Measurements from ENCODE around the gene RAI1. TPM values are rescaled to one million over a fixed set of nuclear protein-coding genes. Genes with fewer than 3 reads are reported as not detected.
"Not testable (repeated sequence)": the region's sequence is repeated elsewhere in the genome, so short reads cannot be mapped to it uniquely, and the experiment has no call there.

Gene RAI1
- total and polyA plus RNA-seq, 4 experiments from 2014 or later, result 0.35 to 19.5 (median 9.7) TPM

DNA sequence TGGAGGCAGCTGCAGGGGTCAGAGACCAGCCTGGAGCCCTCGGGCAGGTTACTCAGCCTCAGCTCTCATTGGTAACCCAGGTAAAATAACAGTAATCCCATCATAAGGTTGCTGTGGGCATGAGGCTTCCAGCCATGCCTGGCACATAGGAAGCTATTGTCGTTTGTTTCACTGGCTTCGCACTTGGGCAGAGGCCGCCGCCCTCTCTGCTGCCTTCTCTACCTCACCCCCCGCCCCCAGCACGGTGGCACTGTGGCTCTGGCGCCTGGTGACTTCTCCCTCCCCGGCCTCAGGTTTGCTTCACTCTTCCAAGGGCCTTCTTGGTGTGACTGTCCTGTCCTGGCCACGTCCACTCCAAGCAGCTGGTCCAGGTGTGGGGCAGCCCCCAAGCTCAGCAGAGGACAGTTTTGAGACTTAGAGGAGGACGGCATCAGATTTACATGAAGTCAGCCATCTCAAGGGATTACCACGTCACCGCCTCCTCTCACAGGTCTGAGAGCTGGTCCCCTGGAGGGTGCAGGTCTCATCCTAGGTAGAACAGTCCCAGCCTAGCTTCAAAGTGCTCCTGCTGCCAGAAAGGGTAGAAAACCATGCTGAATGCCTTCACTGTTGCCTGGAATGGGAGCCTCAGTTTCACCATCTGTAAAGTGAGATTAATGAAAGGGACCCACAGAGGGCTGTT is 120.7 kb downstream of the RAI1 start:
- Mint-ChIP-seq H3K4me1 (peaks cover 0 to 4% (median 1%) of the 10 kb centered on the region in 4 donors), H3K27ac (no peak overlapping the region), H3K9me3 (no peaks in the 10 kb centered on the region), H3K4me3 (no peak overlapping the region), H3K36me3 (peaks cover 0 to 6% of the 10 kb centered on the region in 2 donors), H3K27me3 (no peaks in the 10 kb centered on the region)
- H3K9me3 ChIP-seq (ENCODE audit: control insufficient read depth in 1 of 2, low read length in 2 of 2), result no peaks in the 10 kb centered on the region
- no peaks in the 10 kb centered on the region for H3K36me3 ChIP-seq (ENCODE audit: insufficient read depth, low read length)
- DNase-seq, result no peak
- POLR2A ChIA-PET (ENCODE audit: partially characterized antibody), result interaction anchor here (0.6 kb wide), 1 partner anchor 112 kb away, joined by 3 read pairs; no protein-coding TSS in a partner anchor
- intact Hi-C loops (cut with micrococcal nuclease), result no loop called here
- H3K27me3 ChIP-seq (ENCODE audit: insufficient read depth, low read length), result no peaks in the 10 kb centered on the region
- no peaks in the 10 kb centered on the region for H3K4me1 ChIP-seq (ENCODE audit: insufficient read depth, low read length)
- CTCF ChIA-PET (ENCODE audit: partially characterized antibody), result interaction anchor here (0.8 to 3.1 kb wide), 2 partner anchors 9 to 228 kb away, joined by 3 to 7 read pairs; no protein-coding TSS in a partner anchor
- H3K4me3 ChIP-seq (ENCODE audit: low read length in 2 of 2), result no peak overlapping the region
- H3K27ac ChIP-seq (ENCODE audit: low read depth, low read length), result no peak overlapping the region

DNA sequence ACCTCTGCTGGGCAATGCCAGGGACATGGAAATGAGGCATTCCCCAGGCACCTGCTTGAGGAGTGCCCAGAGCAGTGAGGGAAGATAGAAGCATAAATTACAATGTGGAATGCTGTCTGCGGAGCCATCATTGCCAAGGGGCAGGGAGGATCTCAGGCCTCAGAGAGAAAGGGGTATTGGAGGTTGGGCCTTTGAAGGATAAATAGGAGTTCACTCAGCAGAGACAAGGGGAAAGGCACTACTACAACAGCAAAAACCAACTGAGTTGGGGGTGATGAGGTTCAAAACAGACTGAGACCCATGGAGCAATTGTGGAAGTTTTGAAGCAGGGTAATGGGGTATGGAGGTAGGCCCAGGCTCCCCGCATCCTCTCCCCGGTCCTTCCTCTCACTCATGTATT is 122.7 kb downstream of the RAI1 start:
- Mint-ChIP-seq H3K36me3 (peaks cover 0 to 9% of the 10 kb centered on the region in 2 donors), H3K27me3 (no peaks in the 10 kb centered on the region), H3K9me3 (no peaks in the 10 kb centered on the region), H3K4me3 (no peak overlapping the region), H3K27ac (peak overlapping the region in 2 of 7 donors; percentile 29 to 52), H3K4me1 (peaks cover 3 to 4% (median 4%) of the 10 kb centered on the region in 4 donors)
- H3K4me1 ChIP-seq (ENCODE audit: insufficient read depth, low read length), result no peaks in the 10 kb centered on the region
- no peak overlapping the region for H3K27ac ChIP-seq (ENCODE audit: low read depth, low read length)
- intact Hi-C loops (cut with micrococcal nuclease), result no loop called here
- no peaks in the 10 kb centered on the region for H3K27me3 ChIP-seq (ENCODE audit: insufficient read depth, low read length)
- no peak for DNase-seq
- H3K9me3 ChIP-seq (ENCODE audit: control insufficient read depth in 1 of 2, low read length in 2 of 2), result no peaks in the 10 kb centered on the region
- no peak overlapping the region for H3K4me3 ChIP-seq (ENCODE audit: low read length in 2 of 2)
- ChIA-PET POLR2A (ENCODE audit: partially characterized antibody) (interaction anchor here (1.0 kb wide), 1 partner anchor 11 kb away, joined by 3 read pairs; no protein-coding TSS in a partner anchor), CTCF (ENCODE audit: partially characterized antibody) (no interaction called here)
- H3K36me3 ChIP-seq (ENCODE audit: insufficient read depth, low read length), result no peaks in the 10 kb centered on the region

DNA sequence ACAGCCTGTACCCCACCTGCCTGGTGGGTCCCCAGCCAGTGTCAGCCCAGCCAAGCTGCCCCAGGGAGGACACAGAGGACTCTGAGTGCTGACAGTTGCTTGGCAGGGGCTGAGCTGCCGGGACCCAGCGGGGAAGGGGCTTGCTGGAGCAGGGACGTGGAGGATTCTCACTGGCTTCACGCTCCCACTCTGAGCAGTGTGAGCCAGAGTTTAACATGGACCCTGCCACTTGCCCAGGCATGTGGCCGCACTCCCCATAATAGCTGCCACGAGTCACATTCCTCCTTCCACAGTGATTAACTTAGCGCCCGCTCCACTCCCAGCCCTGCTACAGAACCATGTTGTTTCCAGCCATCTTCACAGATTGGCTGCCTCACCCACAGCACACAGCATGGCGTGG is 124.3 kb downstream of the RAI1 start:
- ChIA-PET POLR2A (ENCODE audit: partially characterized antibody) (no interaction called here), CTCF (ENCODE audit: partially characterized antibody) (interaction anchor here (11.7 kb wide), 1 partner anchor 51 kb away, joined by 234 read pairs; no protein-coding TSS in a partner anchor)
- no peak for DNase-seq
- H3K4me3 ChIP-seq (ENCODE audit: low read length in 2 of 2), result no peak overlapping the region
- Mint-ChIP-seq H3K4me1 (peaks cover 3 to 4% (median 4%) of the 10 kb centered on the region in 4 donors), H3K4me3 (no peak overlapping the region), H3K9me3 (peaks cover 0 to 2% (median 0%) of the 10 kb centered on the region in 8 donors), H3K36me3 (peaks cover 0 to 10% of the 10 kb centered on the region in 2 donors), H3K27me3 (no peaks in the 10 kb centered on the region), H3K27ac (peak overlapping the region in 2 of 7 donors; percentile 74 to 77)
- H3K36me3 ChIP-seq (ENCODE audit: insufficient read depth, low read length), result no peaks in the 10 kb centered on the region
- H3K4me1 ChIP-seq (ENCODE audit: insufficient read depth, low read length), result no peaks in the 10 kb centered on the region
- no peaks in the 10 kb centered on the region for H3K27me3 ChIP-seq (ENCODE audit: insufficient read depth, low read length)
- H3K27ac ChIP-seq (ENCODE audit: low read depth, low read length), result no peak overlapping the region
- H3K9me3 ChIP-seq (ENCODE audit: control insufficient read depth in 1 of 2, low read length in 2 of 2), result no peaks in the 10 kb centered on the region
- intact Hi-C loops (cut with micrococcal nuclease), result no loop called here

DNA sequence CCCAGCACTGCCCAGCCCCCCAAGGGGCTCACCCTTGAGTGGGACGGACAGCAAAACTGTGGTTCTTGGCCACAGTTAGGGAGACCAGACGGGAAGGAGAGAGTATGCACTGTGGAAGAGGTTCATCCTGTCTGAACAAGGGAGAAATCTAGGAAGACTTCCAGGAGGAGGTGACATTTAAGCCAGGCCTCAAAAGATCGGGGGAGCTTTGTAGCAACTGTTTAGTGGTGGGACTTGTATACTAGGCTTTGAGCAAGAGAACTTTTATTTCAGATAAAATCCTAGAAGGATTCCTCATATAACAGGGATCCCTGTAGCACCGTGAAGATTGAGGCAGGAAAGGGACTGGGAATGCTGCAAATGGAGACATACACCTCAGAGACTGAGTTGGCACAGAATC is 124.8 kb downstream of the RAI1 start:
- no peak overlapping the region for H3K4me3 Mint-ChIP-seq
- Histone ChIP-seq H3K4me1 (ENCODE audit: insufficient read depth, low read length) (no peaks in the 10 kb centered on the region), H3K36me3 (ENCODE audit: insufficient read depth, low read length) (no peaks in the 10 kb centered on the region), H3K27ac (ENCODE audit: low read depth, low read length) (no peak overlapping the region), H3K9me3 (ENCODE audit: control insufficient read depth in 1 of 2, low read length in 2 of 2) (no peaks in the 10 kb centered on the region), H3K4me3 (ENCODE audit: low read length in 2 of 2) (no peak overlapping the region), H3K27me3 (ENCODE audit: insufficient read depth, low read length) (no peaks in the 10 kb centered on the region)
- H3K27ac Mint-ChIP-seq, result peak overlapping the region in 4 of 7 donors; percentile 17 to 85 (median 55)
- no peaks in the 10 kb centered on the region for H3K27me3 Mint-ChIP-seq
- DNase-seq, result no peak
- peaks cover 0 to 14% of the 10 kb centered on the region in 2 donors for H3K36me3 Mint-ChIP-seq
- intact Hi-C loops (cut with micrococcal nuclease), result no loop called here
- CTCF ChIA-PET (ENCODE audit: partially characterized antibody), result interaction anchor here (11.7 kb wide), 1 partner anchor 50 kb away, joined by 234 read pairs; no protein-coding TSS in a partner anchor
- H3K4me1 Mint-ChIP-seq, result peaks cover 3 to 4% (median 4%) of the 10 kb centered on the region in 4 donors
- H3K9me3 Mint-ChIP-seq, result peaks cover 0 to 2% (median 0%) of the 10 kb centered on the region in 8 donors
- POLR2A ChIA-PET (ENCODE audit: partially characterized antibody), result no interaction called here

DNA sequence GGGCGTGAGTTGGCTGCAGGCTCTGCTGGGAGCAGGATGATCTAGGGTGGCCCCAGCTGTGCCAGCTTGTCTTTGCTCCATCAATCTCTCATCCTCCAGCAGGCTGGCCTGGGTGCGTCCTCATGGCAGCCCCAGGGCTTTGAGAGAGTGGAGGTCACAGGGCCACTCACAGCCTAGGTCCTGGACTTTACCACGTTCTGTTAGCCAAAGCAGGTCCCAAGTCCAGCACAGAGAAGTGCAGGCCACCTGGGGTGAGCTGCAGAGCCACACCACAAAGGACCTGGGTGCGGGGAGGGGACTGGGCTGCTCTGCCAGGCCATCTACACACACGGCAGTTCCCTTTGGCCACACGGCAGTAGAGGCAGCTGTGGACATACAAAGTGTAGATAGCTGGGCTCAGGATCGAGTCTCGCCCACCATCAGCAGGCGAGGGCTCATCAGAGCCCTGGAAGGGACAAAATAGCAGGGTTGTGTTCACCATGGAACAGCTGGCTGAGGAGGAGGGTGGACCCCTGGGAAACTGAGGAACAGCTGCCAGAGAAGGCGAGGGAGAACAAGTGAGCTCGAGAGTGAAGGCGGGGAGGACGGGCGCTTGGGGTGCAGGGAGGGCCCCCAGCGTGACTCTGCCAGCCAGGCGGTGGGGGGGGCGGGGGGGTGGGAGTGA is 125.5 kb downstream of the RAI1 start:
- no peak for DNase-seq
- Histone ChIP-seq H3K4me1 (ENCODE audit: insufficient read depth, low read length) (no peaks in the 10 kb centered on the region), H3K9me3 (ENCODE audit: control insufficient read depth in 1 of 2, low read length in 2 of 2) (no peaks in the 10 kb centered on the region), H3K36me3 (ENCODE audit: insufficient read depth, low read length) (no peaks in the 10 kb centered on the region), H3K27me3 (ENCODE audit: insufficient read depth, low read length) (no peaks in the 10 kb centered on the region), H3K4me3 (ENCODE audit: low read length in 2 of 2) (no peak overlapping the region), H3K27ac (ENCODE audit: low read depth, low read length) (no peak overlapping the region)
- Mint-ChIP-seq H3K4me3 (no peak overlapping the region), H3K27ac (peak overlapping the region in 4 of 7 donors; percentile 9 to 83 (median 74)), H3K4me1 (peaks cover 3 to 5% (median 4%) of the 10 kb centered on the region in 4 donors), H3K27me3 (no peaks in the 10 kb centered on the region), H3K9me3 (peaks cover 0 to 2% (median 0%) of the 10 kb centered on the region in 8 donors), H3K36me3 (peaks cover 0 to 14% of the 10 kb centered on the region in 2 donors)
- intact Hi-C loops (cut with micrococcal nuclease), result no loop called here
- ChIA-PET CTCF (ENCODE audit: partially characterized antibody) (interaction anchor here (11.7 kb wide), 1 partner anchor 50 kb away, joined by 234 read pairs; no protein-coding TSS in a partner anchor), POLR2A (ENCODE audit: partially characterized antibody) (no interaction called here)

DNA sequence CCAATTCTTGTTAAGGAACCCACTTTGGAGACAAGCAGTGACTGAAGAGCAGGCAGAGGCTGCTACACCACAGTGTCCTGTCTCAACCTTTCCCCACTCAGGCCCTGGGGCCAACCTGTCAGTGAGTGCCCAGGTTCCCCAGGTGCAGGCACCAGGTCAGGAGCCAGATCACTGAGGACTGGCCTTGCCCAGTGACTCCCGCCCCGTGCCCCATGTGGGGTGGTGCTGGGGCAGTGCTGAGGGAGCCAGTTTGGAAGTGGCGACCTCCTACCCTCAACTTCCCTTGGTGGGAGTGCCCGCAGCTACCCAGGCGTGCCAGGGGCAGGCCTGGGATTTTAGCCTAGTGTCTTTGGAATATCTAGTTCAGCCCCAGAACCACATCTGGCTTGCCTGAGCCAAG is 126.2 kb downstream of the RAI1 start:
- Mint-ChIP-seq H3K4me1 (peaks cover 3 to 12% (median 4%) of the 10 kb centered on the region in 4 donors), H3K27ac (peak overlapping the region in 1 of 7 donors; percentile 77), H3K36me3 (peaks cover 0 to 17% of the 10 kb centered on the region in 2 donors), H3K9me3 (peaks cover 0 to 2% (median 0%) of the 10 kb centered on the region in 8 donors), H3K27me3 (no peaks in the 10 kb centered on the region), H3K4me3 (no peak overlapping the region)
- H3K9me3 ChIP-seq (ENCODE audit: control insufficient read depth in 1 of 2, low read length in 2 of 2), result no peaks in the 10 kb centered on the region
- peaks cover 6% of the 10 kb centered on the region for H3K4me1 ChIP-seq (ENCODE audit: insufficient read depth, low read length)
- no peak overlapping the region for H3K4me3 ChIP-seq (ENCODE audit: low read length in 2 of 2)
- H3K36me3 ChIP-seq (ENCODE audit: insufficient read depth, low read length), result no peaks in the 10 kb centered on the region
- ChIA-PET CTCF (ENCODE audit: partially characterized antibody) (interaction anchor here (11.7 kb wide), 1 partner anchor 49 kb away, joined by 234 read pairs; no protein-coding TSS in a partner anchor), POLR2A (ENCODE audit: partially characterized antibody) (no interaction called here)
- H3K27ac ChIP-seq (ENCODE audit: low read depth, low read length), result no peak overlapping the region
- no peaks in the 10 kb centered on the region for H3K27me3 ChIP-seq (ENCODE audit: insufficient read depth, low read length)
- intact Hi-C loops (cut with micrococcal nuclease), result no loop called here
- DNase-seq, result no peak

DNA sequence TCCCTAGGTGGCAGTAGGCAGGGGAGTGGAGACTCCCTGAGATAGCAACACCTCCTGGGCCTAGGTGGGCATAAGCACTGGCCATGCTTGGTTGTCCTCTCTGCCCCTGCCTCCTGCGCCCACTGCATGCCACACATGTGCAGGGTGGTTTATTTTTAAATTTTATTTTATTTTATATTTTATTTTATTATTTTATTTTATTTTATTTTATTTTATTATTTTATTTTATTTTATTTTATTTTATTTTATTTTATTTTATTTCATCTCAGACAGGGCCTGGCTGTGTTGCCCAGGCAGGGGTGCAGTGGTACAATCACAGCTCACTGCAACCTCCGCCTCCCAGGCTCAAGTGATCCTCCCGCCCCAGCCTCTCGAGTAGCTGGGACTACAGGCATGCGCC is 126.9 kb downstream of the RAI1 start:
- H3K4me1 ChIP-seq (ENCODE audit: insufficient read depth, low read length); H3K36me3 ChIP-seq (ENCODE audit: insufficient read depth, low read length); H3K9me3 ChIP-seq (ENCODE audit: control insufficient read depth in 1 of 2, low read length in 2 of 2); H3K4me3 ChIP-seq (ENCODE audit: low read length in 2 of 2); H3K27me3 Mint-ChIP-seq; H3K4me3 Mint-ChIP-seq; H3K27ac ChIP-seq (ENCODE audit: low read depth, low read length); H3K9me3 Mint-ChIP-seq; H3K27me3 ChIP-seq (ENCODE audit: insufficient read depth, low read length); DNase-seq; intact Hi-C loops (cut with micrococcal nuclease): not testable (repeated sequence)
- peaks cover 0 to 18% of the 10 kb centered on the region in 2 donors for H3K36me3 Mint-ChIP-seq
- ChIA-PET POLR2A (ENCODE audit: partially characterized antibody) (interaction anchor here (0.7 kb wide), 1 partner anchor 28 kb away, joined by 3 read pairs; no protein-coding TSS in a partner anchor), CTCF (ENCODE audit: partially characterized antibody) (interaction anchor here (11.7 kb wide), 1 partner anchor 48 kb away, joined by 234 read pairs; no protein-coding TSS in a partner anchor)
- peak overlapping the region in 1 of 7 donors; percentile 77 for H3K27ac Mint-ChIP-seq
- H3K4me1 Mint-ChIP-seq, result peaks cover 3 to 12% (median 4%) of the 10 kb centered on the region in 4 donors
